NK-92 (cell line): Measurements from ENCODE around the gene SLC35E4.
A peak's percentile ranks its signal among the peaks of the same experiment; 100 is the strongest.
"Not testable (repeated sequence)": the region's sequence is repeated elsewhere in the genome, so short reads cannot be mapped to it uniquely, and the experiment has no call there.

Source experiments
- DNase-seq: peaks from one replicate; lab custom pipeline; 2025; ENCODE audit not compliant: unreplicated experiment; lab: John Stamatoyannopoulos, UW

SLC35E4 gene, protein sequence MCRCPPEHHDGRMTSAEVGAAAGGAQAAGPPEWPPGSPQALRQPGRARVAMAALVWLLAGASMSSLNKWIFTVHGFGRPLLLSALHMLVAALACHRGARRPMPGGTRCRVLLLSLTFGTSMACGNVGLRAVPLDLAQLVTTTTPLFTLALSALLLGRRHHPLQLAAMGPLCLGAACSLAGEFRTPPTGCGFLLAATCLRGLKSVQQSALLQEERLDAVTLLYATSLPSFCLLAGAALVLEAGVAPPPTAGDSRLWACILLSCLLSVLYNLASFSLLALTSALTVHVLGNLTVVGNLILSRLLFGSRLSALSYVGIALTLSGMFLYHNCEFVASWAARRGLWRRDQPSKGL

DNA sequence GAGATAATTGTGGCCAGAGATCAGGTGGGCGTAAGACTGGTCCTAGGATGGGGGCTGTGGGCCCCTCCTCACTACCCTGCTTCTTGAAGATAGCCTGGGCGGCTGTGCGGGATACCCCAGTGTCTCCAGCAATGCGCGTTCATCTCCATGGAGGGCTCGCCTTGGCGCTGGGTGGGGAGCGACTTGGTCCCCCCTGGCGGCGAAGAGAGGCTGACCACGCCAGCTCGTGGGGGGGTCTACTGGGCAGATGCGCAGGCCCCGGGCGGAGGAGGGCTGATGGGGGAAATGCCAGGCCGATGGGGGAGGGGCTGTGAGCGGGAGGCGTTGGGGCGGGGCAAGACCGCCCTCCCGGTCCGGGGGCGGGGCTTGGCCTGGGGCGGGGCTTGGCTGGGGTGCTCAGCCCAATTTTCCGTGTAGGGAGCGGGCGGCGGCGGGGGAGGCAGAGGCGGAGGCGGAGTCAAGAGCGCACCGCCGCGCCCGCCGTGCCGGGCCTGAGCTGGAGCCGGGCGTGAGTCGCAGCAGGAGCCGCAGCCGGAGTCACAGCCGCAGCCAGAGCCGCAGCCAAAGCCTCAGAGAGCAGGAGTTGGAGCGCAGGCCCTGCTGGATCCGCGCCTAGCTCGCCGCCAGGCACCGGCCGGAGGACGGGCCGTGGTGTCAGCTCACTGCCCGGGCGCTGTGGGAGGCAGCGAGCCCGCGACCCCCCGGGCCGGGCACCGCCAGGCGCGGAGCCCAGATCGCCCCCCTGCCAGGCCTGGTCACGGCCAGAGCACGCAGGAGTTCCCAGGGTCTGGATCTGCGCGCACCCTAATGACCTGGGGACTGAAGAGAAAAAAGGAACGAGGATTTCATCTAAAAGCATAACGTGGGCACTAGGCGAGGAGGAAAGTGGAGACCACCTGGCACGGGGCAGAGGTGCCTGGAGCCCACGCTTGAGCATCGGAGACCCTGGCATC, at the start of gene SLC35E4:
Gene SLC35E4, plus strand, starts transcription at position 509 of the 953 bp plus-strand sequence. CDS start 670 bp downstream, outside the sequence.
- peak; percentile 64 for DNase-seq

DNA sequence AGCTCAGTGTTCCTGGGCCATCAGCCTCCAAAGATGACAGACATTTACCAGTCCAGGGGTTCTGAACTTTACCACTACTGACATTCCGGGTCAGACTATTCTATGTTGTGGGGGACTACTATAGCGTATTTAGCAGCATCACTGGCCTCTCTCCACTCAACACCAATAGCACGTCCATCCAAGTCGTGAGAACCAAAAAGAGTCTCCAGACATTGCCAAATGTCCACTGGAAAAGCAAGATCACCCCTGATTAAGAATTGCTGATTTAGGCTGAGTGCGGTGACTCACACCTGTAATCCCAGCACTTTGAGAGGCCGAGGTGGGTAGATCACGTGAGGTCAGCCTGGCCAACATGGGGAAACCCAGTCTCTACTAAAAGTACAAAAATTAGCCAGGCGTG, 49.2 kb upstream of the SLC35E4 start:
- no peak for DNase-seq

DNA sequence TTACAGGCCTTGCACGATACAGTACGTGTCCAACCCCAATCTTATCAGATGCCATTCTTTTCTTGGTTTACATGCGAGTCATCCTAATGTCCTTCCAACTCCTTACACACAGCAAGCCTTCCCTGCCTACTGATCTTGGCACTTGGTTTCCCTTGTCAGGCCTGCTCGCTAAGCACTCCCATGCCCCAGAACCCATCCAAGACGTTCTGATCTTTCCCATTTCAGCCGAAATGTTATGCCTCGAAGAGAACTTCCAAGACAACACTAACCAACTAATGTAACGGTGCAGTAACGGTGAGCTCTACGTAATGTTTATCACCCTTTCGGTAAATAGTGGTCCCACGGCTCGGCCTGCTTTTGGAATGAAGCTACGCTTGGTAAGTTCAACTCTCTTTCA, 44.4 kb upstream of the SLC35E4 start:
- no peak for DNase-seq

DNA sequence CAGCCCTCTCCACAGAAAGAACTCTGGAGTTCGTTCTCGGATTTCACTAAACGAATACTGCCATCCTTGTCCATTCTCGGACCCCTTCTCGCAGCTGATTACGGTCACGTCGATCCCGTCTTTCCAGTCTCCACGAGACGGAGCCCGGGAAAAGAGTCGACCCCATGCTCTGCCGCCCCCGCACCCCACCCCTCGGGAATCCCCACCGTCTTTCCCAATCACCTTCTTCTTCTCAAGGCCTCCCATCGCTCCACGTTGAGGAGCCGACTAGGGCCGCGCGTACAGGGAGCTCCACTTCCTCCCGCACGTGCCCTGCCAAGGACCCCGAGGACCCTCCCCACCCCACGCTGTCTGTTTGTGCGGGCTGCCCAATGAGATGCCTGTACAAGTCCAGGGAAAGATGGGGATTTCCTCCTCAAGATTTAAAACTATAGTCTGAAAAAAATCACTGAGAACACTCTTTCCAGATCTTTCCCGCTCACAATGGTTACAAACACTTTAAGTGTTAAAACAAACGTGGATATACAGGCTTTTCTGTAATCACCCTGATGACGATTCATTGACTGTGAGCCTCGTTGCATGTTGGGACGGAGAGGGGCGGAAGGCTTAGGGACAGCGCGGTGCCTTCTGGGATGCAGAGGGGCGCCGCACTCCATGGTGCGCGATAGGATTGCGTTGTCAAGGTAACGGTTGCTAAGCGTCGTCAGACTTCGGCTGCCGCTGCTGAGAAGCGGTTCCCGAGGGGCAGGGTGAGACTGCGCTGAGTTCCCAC, 43.8 kb upstream of the SLC35E4 start, which contains the start of gene PES1:
Gene PES1, minus strand, starts transcription at position 323 of the 772 bp plus-strand sequence. Its CDS starts 77 bp downstream, at position 246.
- peak; percentile 66 for DNase-seq

DNA sequence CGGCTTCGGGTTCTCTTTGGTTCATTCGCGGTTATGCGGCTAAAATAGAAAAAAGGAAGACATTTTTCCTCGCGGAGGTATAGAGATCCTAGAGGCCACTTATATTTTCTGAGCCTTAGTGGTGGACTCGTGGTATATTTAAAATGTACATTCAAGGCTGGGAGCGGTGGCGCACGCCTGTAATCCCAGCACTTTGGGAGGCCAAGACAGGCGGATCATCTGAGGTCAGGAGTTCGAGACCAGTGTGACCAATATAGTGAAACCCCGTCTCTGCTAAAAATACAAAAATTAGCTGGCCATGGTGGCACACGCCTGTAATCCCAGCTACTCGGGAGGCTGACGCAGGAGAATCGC, 43.2 kb upstream of the SLC35E4 start:
- not testable (repeated sequence) for DNase-seq

DNA sequence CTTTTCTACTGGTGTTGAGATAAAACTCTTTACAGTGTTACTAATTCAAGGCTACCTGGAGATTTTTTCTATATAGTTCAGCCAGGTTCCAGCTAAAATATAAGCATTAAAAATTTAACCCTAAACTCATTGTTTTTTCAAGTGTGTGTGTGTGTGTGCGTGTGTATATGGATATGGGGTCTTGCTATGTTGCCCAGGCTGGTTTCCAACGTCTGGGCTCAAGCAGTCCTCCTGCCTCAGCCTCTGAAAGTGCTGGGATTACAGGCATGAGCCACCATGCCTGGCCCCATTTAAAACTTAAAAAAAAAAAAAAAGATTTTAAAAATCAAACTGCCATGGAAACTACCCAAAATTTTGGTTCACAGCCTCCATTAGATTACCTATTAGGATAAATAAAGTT, 39.4 kb upstream of the SLC35E4 start:
- no peak for DNase-seq

DNA sequence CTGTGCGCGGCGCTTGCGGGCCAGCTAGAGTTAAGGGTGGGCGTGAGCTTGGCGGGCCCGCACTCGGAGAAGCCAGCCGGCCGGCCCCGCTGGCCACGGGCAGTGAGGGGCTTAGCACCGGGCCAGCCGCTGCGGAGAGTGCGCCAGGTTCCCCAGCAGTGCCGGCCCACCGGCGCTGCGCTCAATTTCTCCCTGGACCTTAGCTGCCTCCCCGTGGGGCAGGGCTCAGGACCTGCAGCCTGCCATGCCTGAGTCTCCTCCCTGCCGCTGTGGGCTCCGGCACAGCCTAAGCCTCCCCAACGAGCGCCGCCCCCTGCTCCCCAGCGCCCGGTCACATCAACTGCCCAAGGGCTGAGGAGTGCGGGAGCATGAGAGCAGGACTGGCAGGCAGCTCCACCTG, 38.7 kb upstream of the SLC35E4 start:
- no peak for DNase-seq

DNA sequence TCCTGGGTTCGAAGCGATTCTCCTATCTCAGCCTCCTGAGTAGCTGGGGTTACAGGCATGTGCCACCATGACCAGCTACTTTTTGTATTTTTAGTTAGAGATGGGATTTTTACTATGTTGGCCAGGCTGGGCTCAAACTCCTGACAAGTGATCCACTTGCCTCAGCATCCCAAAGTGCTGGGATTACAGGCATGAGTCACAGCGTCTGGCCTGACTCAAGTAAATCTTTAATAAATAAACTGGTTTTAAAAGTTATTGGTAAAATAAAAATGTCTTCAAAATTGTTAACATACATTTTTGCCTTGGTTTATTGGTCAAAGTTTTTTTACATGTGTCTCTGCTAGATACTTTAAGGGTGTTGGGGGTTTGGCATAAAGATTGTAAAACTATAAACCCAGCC, 36.6 kb upstream of the SLC35E4 start:
- DNase-seq, result no peak

DNA sequence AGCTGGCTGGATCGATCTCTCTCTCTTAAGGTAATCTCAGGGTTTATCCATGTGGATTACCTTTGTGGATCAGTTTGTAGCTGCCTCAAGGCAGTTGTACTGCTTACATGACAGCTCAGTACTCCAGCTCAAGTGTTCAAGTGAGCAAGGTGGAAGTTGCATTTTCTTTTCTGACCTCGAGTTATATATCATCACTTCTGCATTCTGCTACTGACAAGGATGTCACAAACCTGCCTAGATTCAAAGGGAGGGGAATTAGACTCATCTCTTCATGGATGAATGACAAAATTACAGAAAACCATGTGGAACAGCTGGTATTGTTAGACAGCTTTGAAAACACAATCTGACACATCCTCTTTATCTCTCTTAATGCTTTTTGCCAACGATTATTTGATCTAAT, 34.7 kb upstream of the SLC35E4 start:
- no peak for DNase-seq

DNA sequence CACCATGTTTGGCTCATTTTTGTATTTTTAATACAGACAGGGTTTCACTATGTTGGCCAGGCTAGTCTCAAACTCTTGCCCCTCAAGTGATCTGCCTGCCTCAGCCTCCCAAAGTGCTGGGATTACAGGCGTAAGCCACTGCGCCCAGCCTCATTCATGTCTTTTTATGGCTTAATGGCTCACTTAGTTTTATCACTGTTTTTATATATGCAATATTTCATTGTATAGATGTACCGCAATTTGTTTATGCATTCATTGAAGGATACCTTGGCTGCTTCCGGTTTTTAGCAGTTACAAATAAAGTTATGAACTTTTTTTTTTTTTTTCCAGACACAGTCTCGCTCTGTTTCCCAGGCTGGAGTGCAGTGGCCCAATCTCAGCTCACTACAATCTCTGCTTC, 34.1 kb upstream of the SLC35E4 start:
- DNase-seq, result no peak

DNA sequence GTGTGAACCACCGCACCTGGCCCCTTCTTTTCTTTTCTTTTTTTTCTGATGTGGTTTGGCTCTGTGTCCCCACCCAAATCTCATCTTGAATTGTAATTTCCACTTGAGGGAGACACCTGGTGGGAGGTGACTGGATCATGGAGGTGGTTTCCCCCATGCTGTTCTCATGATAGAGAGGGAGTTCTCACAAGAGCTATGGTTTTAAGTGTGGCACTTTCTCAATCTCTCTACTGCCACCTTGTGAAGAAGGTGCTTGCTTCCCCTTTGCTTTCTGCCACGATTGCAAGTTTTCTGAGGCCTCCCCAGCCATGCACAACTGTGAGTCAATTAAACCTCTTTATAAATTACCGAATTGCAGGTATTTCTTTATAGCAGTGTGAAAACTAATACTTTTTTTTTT, 33.5 kb upstream of the SLC35E4 start:
- DNase-seq, result no peak

DNA sequence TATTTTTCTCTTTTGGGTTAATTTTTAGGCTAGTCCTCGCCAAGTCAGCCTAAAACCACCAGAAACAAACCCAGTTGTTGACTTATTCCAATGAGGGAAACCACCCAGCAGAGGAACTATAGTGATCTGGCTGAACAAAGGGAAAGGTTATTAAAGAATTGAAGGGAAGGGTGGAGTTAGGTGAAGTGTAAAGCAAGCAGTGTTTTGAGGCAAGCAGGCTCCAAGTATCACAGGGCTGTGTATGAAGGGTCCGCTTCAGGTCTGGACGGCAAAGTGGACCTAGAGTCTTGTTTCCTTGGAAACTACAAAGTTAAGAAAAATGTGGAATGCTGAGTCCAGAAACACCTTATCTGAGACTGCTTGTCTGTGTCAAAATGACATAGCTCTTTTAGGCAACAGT, 31.8 kb upstream of the SLC35E4 start:
- DNase-seq, result no peak

DNA sequence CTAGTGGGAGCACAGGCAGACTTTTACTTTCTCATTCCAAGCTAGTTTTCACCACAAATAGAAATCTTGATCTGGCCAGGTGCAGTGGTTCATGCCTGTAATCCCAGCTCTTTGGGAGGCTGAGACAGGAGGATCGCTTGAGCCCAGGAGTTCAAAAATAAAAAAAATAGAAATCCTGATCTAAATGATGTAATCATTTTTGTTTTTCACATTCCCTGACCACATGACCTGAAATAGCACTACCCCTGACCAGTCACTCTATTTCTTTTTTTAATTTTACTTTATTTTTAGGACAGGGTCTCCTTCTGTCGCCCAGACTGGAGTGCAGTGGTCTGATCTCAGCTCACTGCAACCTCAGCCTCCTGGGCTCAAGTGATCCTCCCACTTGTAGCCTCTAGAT, 30.9 kb upstream of the SLC35E4 start:
- DNase-seq, result no peak

DNA sequence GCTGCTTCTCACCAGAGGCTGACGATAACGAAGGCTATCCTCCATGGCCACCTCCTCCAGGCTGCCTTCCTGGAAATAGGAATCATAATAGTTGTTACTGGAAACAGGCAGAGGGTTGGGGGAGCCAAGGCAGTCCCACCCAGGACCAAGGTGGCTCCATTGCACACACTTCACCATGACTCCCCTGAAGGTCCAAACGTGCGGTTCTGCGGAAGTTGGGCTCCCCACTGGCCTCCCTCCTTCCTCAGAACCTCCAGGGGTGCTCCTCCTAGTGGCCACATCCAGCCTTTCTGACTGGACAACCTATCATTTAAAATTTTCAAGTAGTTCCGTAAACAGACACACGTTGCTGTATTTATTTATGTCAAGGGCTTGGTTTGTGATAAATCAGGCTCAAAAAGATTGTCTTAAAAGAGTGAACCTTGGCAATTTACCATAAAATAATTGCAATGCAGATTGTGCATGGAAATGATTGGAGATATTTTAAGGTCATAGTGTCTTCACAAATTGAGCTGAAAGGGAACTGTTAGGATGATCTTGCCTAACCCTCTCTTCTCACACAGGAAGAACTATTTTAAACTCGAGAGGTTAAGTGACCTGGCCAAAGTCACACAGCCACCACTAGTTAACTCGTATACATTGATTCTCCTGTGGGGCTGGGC, 30.0 kb upstream of the SLC35E4 start:
- DNase-seq, result no peak

DNA sequence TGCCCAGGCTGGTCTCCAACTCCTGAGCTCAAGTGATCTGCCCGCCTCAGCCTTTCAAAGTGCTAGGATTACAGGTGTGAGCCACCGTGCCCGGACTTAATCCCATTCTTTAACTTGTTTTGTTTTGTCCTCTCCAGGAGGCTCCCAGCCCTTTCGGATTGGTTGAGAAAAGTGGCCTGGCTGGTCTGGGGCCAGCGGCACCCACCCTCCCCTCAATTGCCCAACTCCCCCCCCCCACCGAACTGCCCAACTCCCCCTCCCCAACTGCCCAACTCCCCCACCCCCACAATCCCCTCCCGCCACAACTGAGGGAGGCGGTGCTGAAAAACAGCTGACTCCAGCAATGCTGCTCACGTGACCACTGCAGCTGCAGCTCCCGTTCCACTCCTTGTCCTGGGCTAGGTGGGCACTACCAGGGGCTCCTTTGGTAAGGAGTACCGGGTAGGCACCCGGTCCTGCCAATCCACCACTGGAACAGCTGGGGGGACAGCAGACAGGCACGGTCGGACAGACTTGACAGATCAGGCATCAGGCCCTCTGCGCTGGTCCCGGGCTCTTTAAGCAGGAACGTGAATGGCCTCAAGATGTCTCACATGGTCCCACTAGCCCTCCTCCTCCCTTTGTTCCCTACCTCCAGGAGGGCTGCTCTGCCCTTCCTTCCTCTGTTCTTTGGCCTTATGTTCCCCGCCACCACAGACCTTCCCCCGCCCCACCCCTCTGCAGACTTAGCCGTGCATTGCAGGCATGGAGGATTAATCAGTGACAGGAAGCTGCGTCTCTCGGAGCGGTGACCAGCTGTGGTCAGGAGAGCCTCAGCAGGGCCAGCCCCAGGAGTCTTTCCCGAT, 28.9 kb upstream of the SLC35E4 start, which contains the start of gene TCN2:
Gene TCN2, plus strand, starts transcription at position 720 of the 845 bp plus-strand sequence. CDS start 158 bp downstream, outside the sequence.
- DNase-seq, result no peak

DNA sequence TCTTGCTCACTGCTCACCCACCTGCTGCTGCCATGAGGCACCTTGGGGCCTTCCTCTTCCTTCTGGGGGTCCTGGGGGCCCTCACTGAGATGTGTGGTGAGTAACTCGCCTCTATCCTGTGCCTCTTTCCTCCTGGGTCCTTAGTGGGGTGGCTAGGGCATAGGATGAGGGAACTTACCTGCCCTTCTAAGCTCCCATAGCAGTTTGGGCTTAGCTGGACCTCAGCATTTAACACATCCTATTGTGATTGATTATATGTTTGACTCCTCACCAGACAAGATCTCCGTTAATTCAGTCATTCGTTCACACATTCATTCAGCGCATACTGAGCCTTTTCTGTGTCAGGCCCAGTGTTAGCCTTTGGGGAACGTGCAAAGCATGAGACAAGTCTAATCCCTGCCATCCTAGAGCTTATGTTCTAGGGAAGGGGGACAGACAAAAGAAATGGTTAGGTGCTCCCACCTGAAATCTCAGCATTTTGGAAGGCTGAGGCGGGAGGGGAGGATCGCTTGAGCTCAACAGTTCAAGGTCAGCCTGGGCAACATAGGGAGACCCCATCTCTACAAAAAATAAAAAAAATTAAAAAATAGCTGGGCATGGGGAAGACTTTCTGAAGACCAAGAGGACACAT, 28.2 kb upstream of the SLC35E4 start:
- no peak for DNase-seq

DNA sequence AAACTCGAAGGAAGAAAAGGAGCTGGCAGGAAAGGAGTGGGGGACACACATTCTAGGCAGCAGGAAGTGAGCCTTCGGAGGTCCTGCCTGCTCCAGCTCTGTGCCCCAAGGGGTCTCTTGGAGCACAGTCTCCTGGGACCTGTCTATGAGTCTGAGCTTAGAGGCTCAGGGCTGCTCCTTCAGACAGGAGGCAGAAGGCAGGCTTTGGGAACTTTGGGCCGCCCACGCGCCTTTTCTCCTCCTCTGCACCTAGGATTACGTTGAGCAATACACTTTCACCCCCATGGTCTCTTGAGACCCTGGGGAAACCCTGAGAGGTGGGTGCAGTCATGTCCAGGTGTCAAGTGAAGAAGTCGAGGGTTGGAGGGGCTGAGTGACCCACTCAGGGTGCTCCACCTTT, 27.6 kb upstream of the SLC35E4 start:
- DNase-seq, result no peak

DNA sequence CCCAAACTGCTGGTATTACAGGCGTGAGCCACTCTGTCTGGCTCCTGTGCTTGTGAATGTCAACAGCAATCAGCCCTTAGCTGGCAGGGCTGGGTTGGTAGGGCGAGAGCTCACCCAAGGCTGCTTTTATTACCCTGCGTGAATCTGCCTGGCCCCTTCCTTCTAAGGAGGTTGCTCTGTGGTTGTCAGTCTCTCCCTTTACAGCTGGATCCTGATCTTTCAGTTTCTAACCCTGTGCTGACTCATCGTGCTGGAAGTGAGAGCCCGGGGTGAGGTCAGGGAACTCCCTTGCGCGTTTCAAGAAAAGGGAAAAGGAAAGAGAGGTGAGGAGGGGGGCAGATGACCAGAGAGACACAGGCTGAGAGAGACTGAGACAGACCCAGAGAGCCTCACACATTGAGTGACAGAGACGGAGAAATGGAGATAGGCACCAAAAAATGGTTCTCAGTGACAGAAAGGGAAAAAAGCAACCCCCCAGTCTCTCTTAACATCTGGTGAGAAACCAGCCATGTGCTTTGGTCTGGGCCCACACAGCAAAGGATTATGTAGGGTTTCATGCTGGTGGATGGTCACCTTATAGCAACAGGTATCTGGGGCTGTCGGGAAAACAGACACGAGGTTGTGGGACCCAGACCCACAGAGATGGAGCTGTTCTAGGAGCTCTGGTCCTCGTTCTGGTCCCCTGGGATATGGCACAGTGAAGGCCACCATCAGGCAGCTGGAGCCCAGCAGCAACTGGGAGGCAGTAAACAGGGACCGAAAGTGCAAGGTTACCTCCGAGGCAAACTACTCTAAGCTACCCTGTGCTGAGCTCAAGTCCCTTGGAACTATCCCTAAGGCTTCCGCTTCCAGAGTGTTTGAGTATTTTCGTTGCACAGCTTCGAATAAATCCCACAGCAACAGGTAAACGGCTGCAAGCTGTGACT, 26.1 kb upstream of the SLC35E4 start:
- no peak for DNase-seq
